Heart left ventricle (tissue), 13 donors: Measurements from ENCODE around the gene SNX5.

Experiments
- POLR2A ChIP-seq, 2 donors: fragments of 450-650 bp; IDR thresholded peaks; one replicate each; pipeline ENCODE4 v1.6.1; 2017; ENCODE audit warnings: antibody characterized with exemption in 2 of 2, mild to moderate bottlenecking in 2 of 2, moderate library complexity in 2 of 2
- TF ChIP-seq, protein P1 (sequence below), 12 donors: fragments of 200-600 bp; sonication (generic) in 4 of 12; IDR thresholded peaks; one replicate each; pipeline versions ENCODE4 v1.5.0 to v1.8.0; 2018 to 2022; ENCODE audit warnings: antibody characterized with exemption in 12 of 12, mild to moderate bottlenecking in 5 of 12
- donor health status: ischemic (EF 13 %, LVEDD 7.1; RV severe dilation, severe dysfunction).
- donor health status: DM: no; HTN: yes; CAD: no.
- donor health status: DM: no; HTN: no; CAD: no.
- donor health status: ischemic (EF 25% LVEDD 6.9; RV normal size, moderate dysfunction).
- donor health status: ischemic (EF 25% LVEDD 5.7; RV mildly dilated, moderate dysfunction).
- donor health status: ischemic (EF 35%, LVEDD 5.7; RV mildly dilated, moderate dysfunction).
- donor health status: nonischemic (EF 11% LVEDD 7.7; RV severe dilation, severe dysfunction).
- donor health status: DM: yes; HTN: yes; CAD: no.
- donor health status: PGD.
- donor health status: ischemic (EF 29% LVEDD 5.4; RV normal size, mild dysfunction).
- donor health status: nonischemic (EF 23%, LVEDD 6.1; RV moderate dilation, normal function).

DNA sequence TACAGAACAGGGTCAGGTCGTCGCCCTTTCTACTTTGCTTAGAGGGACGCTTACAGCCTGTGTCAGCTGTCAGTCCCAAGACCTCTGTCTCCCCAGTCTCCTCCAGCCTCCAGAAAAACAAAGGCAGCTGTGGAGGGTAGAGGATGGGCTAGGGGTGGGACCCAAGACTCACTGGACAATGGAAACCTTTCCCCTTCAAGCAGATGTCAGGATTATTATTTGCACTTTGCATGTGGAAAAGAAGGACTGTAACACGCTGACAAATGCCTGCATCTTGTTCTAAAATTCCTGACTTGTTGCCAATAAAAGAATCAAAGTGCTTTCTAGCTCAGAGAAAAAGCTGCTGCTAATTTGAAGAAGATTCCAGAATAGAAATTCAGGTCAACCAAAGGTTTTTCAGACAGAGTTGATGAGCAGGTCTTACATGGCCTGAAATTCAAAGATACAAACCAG is 58.7 kb downstream of the SNX5 start:
- TF ChIP-seq, protein P1, sequence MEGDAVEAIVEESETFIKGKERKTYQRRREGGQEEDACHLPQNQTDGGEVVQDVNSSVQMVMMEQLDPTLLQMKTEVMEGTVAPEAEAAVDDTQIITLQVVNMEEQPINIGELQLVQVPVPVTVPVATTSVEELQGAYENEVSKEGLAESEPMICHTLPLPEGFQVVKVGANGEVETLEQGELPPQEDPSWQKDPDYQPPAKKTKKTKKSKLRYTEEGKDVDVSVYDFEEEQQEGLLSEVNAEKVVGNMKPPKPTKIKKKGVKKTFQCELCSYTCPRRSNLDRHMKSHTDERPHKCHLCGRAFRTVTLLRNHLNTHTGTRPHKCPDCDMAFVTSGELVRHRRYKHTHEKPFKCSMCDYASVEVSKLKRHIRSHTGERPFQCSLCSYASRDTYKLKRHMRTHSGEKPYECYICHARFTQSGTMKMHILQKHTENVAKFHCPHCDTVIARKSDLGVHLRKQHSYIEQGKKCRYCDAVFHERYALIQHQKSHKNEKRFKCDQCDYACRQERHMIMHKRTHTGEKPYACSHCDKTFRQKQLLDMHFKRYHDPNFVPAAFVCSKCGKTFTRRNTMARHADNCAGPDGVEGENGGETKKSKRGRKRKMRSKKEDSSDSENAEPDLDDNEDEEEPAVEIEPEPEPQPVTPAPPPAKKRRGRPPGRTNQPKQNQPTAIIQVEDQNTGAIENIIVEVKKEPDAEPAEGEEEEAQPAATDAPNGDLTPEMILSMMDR (IDR thresholded peaks at IDR 0.05) = no peak
- TF ChIP-seq POLR2A (IDR thresholded peaks at IDR 0.05) = no peak
